ENCODE data around the gene SULT1C2. TPM values are rescaled to one million over a fixed set of nuclear protein-coding genes. Genes with fewer than 3 reads are reported as not detected.

The SULT1C2 gene
- total and polyA plus RNA-seq, 9 of the 15 experiments (the other 6 are each of a cell fraction or from before 2014, with no cell fraction given), result 0.22 TPM; not detected in 8

DNA sequence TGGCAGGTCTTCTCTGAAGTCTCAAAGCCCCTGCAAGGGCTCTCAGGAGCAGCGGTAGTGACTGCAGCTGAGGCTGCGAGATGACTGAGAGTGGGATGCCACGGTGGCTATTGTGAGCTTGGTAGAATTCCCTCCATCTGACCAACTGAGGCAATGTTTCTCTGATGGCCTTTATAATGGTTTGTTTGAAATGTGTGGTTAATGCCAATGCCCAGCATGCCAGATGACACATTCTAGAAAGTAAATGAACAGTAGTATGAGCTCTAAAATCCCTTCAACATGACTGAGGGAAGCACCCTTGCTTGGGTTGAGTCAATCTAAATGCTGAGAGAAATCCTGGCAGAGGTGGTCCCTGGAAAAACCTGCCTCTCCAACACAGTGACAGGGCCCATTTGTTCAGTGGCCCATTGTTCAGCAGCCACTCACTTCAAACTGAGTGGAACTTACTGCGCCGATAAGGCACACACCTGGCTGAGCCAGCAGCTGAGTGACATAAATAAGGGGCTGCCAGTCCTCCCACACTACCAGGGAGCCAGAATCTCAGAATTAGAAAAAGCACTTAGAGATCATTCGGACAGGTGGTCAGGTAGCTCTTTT is 31.7 kb downstream of the SULT1C2 start:
- Histone ChIP-seq H3K4me3 (no peak overlapping the region), H3K36me3 (ENCODE audit: control insufficient read depth, insufficient read depth, low read length) (no peaks in the 10 kb centered on the region), H3K9me1 (ENCODE audit: control insufficient read depth, insufficient read depth, low read length) (no peaks in the 10 kb centered on the region), H3K79me2 (ENCODE audit: control insufficient read depth, insufficient read depth, low read length) (no peaks in the 10 kb centered on the region), H2AFZ (ENCODE audit: low read depth, low read length) (no peak overlapping the region), H3K9ac (ENCODE audit: insufficient read depth in 1 of 2, low read depth in 2 of 2, low read length in 2 of 2) (no peak overlapping the region), H3K9me3 (replicated peaks; ENCODE audit: control insufficient read depth, insufficient read depth, low read depth, low read length) (no peaks in the 10 kb centered on the region), H3K4me2 (ENCODE audit: insufficient read depth, low read length) (no peak overlapping the region), H3K27ac (ENCODE audit: extremely low read depth, low read depth, low read length) (no peak overlapping the region), H4K20me1 (replicated peaks; ENCODE audit: control insufficient read depth, insufficient read depth, low read length) (no peaks in the 10 kb centered on the region), H3K27me3 (ENCODE audit: control insufficient read depth in 2 of 2, insufficient read depth in 2 of 2, low read length in 2 of 2) (peaks cover 10 to 23% of the 10 kb centered on the region in 2 experiments; a peak in 3 of 5 replicates), H3K4me1 (replicated peaks in 1 of 2; ENCODE audit: control insufficient read depth in 2 of 2, insufficient read depth in 2 of 2, low read length in 2 of 2) (peaks cover 0 to 8% of the 10 kb centered on the region in 2 experiments; a peak in 3 of 5 replicates)
- no peak for DNase-seq (ENCODE audit: extremely low read depth in 1 of 4, low spot score in 3 of 4)
- intact Hi-C loops (cut with micrococcal nuclease), result no loop called here
- no peak for FAIRE-seq
- no TSS peak for BruUV-seq (replicated peaks)
- ChIA-PET CTCF (ENCODE audit: low intra/inter-chr PET ratio) (no interaction called here), POLR2A (interaction anchor here (0.6 kb wide), 1 partner anchor 26 kb away, joined by 3 read pairs; no protein-coding TSS in a partner anchor)
- WGBS (ENCODE audit: insufficient coverage, low coverage, missing lambda C conversion rate), result 0% methylated on average over 6 of the region's 6 CpGs
- no peak for ATAC-seq
- in situ Hi-C loops (cut with MboI), result no loop called here
- no peak for TF ChIP-seq DDX20 (tag; IDR thresholded peaks at IDR 0.05; ENCODE audit: low read depth)
- TF ChIP-seq, protein P1, sequence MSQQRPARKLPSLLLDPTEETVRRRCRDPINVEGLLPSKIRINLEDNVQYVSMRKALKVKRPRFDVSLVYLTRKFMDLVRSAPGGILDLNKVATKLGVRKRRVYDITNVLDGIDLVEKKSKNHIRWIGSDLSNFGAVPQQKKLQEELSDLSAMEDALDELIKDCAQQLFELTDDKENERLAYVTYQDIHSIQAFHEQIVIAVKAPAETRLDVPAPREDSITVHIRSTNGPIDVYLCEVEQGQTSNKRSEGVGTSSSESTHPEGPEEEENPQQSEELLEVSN (IDR thresholded peaks at IDR 0.05; ENCODE audit: borderline replicate concordance in 1 of 2, extremely low read depth in 1 of 2, insufficient read depth in 1 of 2, insufficient read length in 1 of 2, low read depth in 1 of 2, low read length in 1 of 2, poor library complexity in 1 of 2, severe bottlenecking in 1 of 2), result no peak
- TF ChIP-seq, protein P2, sequence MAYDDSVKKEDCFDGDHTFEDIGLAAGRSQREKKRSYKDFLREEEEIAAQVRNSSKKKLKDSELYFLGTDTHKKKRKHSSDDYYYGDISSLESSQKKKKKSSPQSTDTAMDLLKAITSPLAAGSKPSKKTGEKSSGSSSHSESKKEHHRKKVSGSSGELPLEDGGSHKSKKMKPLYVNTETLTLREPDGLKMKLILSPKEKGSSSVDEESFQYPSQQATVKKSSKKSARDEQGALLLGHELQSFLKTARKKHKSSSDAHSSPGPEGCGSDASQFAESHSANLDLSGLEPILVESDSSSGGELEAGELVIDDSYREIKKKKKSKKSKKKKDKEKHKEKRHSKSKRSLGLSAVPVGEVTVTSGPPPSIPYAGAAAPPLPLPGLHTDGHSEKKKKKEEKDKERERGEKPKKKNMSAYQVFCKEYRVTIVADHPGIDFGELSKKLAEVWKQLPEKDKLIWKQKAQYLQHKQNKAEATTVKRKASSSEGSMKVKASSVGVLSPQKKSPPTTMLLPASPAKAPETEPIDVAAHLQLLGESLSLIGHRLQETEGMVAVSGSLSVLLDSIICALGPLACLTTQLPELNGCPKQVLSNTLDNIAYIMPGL (CRISPR knock-in tag; IDR thresholded peaks at IDR 0.05), result no peak
- TF ChIP-seq FOSL1 (tag; conservative IDR thresholded peaks at IDR 0.05), result no peak
- TF ChIP-seq, protein P3, sequence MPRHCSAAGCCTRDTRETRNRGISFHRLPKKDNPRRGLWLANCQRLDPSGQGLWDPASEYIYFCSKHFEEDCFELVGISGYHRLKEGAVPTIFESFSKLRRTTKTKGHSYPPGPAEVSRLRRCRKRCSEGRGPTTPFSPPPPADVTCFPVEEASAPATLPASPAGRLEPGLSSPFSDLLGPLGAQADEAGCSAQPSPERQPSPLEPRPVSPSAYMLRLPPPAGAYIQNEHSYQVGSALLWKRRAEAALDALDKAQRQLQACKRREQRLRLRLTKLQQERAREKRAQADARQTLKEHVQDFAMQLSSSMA (CRISPR knock-in tag; IDR thresholded peaks at IDR 0.05), result no peak
- TF ChIP-seq EWSR1 (IDR thresholded peaks at IDR 0.05; ENCODE audit: borderline replicate concordance, low read depth, partially characterized antibody), result no peak
